Measurements from ENCODE around the gene C1orf87.
A peak's percentile ranks its signal among the peaks of the same experiment; 100 is the strongest.
"Not testable (repeated sequence)": the region's sequence is repeated elsewhere in the genome, so short reads cannot be mapped to it uniquely, and the experiment has no call there.

Gene C1orf87

GRCh38 chr1:59999746-60000145 is 73.8 kb downstream of the C1orf87 start:
- no peak overlapping the region for H3K27ac ChIP-seq
- no peak overlapping the region for H3K4me3 ChIP-seq

GRCh38 chr1:59999006-59999405 is 74.6 kb downstream of the C1orf87 start:
- no peak overlapping the region for H3K4me3 ChIP-seq
- no peak overlapping the region for H3K27ac ChIP-seq

GRCh38 chr1:59997479-59998115 is 76.0 kb downstream of the C1orf87 start:
- Histone ChIP-seq H3K4me3 (no peak overlapping the region), H3K27ac (no peak overlapping the region)

- Histone ChIP-seq H3K27ac (no peak overlapping the region), H3K4me3 (no peak overlapping the region)
Measured at GRCh38 chr1:59994302-59995198, 79.0 kb downstream of the C1orf87 start.

GRCh38 chr1:59992040-59992820 is 81.3 kb downstream of the C1orf87 start:
- H3K27ac ChIP-seq: no peak overlapping the region
- no peak overlapping the region for H3K4me3 ChIP-seq

- H3K4me3 ChIP-seq: no peak overlapping the region
- H3K27ac ChIP-seq: no peak overlapping the region
Measured at GRCh38 chr1:59990470-59990869, 83.1 kb downstream of the C1orf87 start.

GRCh38 chr1:59986516-59987310 is 86.9 kb downstream of the C1orf87 start:
- peak overlapping the region in 6 of 21 experiments; percentile 5 to 45 (median 40) for H3K27ac ChIP-seq
- H3K4me3 ChIP-seq: no peak overlapping the region

- Histone ChIP-seq H3K27ac (peak overlapping the region in 5 of 21 experiments; percentile 5 to 44 (median 36)), H3K4me3 (no peak overlapping the region)
Measured at GRCh38 chr1:59985911-59986515, 87.6 kb downstream of the C1orf87 start.

- Histone ChIP-seq H3K4me3 (no peak overlapping the region), H3K27ac (no peak overlapping the region)
Measured at GRCh38 chr1:59979666-59980065, 93.9 kb downstream of the C1orf87 start.

GRCh38 chr1:59978511-59978910 is 95.1 kb downstream of the C1orf87 start:
- Histone ChIP-seq H3K4me3 (no peak overlapping the region), H3K27ac (no peak overlapping the region)

- H3K27ac ChIP-seq: no peak overlapping the region
- no peak overlapping the region for H3K4me3 ChIP-seq
Measured at GRCh38 chr1:59978026-59978425, 95.5 kb downstream of the C1orf87 start.

- no peak overlapping the region for H3K27ac ChIP-seq
- H3K4me3 ChIP-seq: no peak overlapping the region
Measured at GRCh38 chr1:59977075-59977410, 96.5 kb downstream of the C1orf87 start.

GRCh38 chr1:59976194-59977074 is 97.1 kb downstream of the C1orf87 start:
- Histone ChIP-seq H3K27ac (no peak overlapping the region), H3K4me3 (no peak overlapping the region)

GRCh38 chr1:59973719-59974118 is 99.9 kb downstream of the C1orf87 start:
- H3K27ac ChIP-seq: no peak overlapping the region
- no peak overlapping the region for H3K4me3 ChIP-seq

- Histone ChIP-seq H3K27ac (peak overlapping the region in 1 of 21 experiments; percentile 20), H3K4me3 (no peak overlapping the region)
Measured at GRCh38 chr1:59972216-59972927, 101.2 kb downstream of the C1orf87 start.

GRCh38 chr1:59971464-59971911 is 102.1 kb downstream of the C1orf87 start:
- H3K27ac ChIP-seq: peak overlapping the region in 1 of 21 experiments; percentile 20

GRCh38 chr1:59969542-59970175 is 103.9 kb downstream of the C1orf87 start:
- not testable (repeated sequence) for H3K27ac ChIP-seq, H3K4me3 ChIP-seq

More at GRCh38 chr1:59971464-59971911, 102.1 kb downstream of the C1orf87 start:
- no peak overlapping the region for H3K4me3 ChIP-seq
